Measurements from ENCODE around the gene AKT3. TPM values are rescaled to one million over a fixed set of nuclear protein-coding genes. Genes with fewer than 3 reads are reported as not detected.
A peak's percentile ranks its signal among the peaks of the same experiment; 100 is the strongest.

AKT3 gene
- total RNA-seq, 1 donor from 2014 or later: 36.2 TPM

GRCh38 chr1:243609698-243610097, 240.3 kb downstream of the AKT3 start:
- no peaks in the 10 kb centered on the region for H3K4me1 Mint-ChIP-seq
- no peak overlapping the region for H3K27ac ChIP-seq
- H3K4me1 ChIP-seq: no peaks in the 10 kb centered on the region
- H3K9me3 Mint-ChIP-seq: no peaks in the 10 kb centered on the region
- H3K36me3 Mint-ChIP-seq: peaks cover 24% of the 10 kb centered on the region
- H3K27ac Mint-ChIP-seq: no peak overlapping the region
- no peak overlapping the region for H2AFZ ChIP-seq (replicated peaks)
- no peaks in the 10 kb centered on the region for H3K27me3 Mint-ChIP-seq (ENCODE audit: insufficient read depth, low read depth)
- no peaks in the 10 kb centered on the region for H3K27me3 ChIP-seq
- H3K9ac ChIP-seq: no peak overlapping the region
- H3K4me2 ChIP-seq: no peak overlapping the region
- no peaks in the 10 kb centered on the region for H4K20me1 ChIP-seq (ENCODE audit: low read depth)
- TF ChIP-seq EZH2 (IDR thresholded peaks at IDR 0.05) (no peak), CTCF (IDR thresholded peaks at IDR 0.05) (peak; percentile 12)
- no peak overlapping the region for H3K4me3 ChIP-seq
- H3F3A ChIP-seq (ENCODE audit: low read depth): no peaks in the 10 kb centered on the region
- no peak overlapping the region for H3K4me3 Mint-ChIP-seq
- no peak for DNase-seq (ENCODE audit: low spot score)
- H3K9me3 ChIP-seq (ENCODE audit: low read depth): no peaks in the 10 kb centered on the region
- no peaks in the 10 kb centered on the region for H3K79me2 ChIP-seq (ENCODE audit: low read depth)
- no peaks in the 10 kb centered on the region for H3K36me3 ChIP-seq

GRCh38 chr1:243605604-243606003, 244.4 kb downstream of the AKT3 start:
- Histone ChIP-seq H3K9ac (no peak overlapping the region), H2AFZ (replicated peaks) (no peak overlapping the region), H3K9me3 (ENCODE audit: low read depth) (peaks cover 6% of the 10 kb centered on the region), H3K4me1 (no peaks in the 10 kb centered on the region), H3K27ac (no peak overlapping the region), H4K20me1 (ENCODE audit: low read depth) (no peaks in the 10 kb centered on the region), H3K4me2 (no peak overlapping the region), H3K36me3 (no peaks in the 10 kb centered on the region), H3K27me3 (no peaks in the 10 kb centered on the region), H3K4me3 (no peak overlapping the region), H3K79me2 (ENCODE audit: low read depth) (no peaks in the 10 kb centered on the region), H3F3A (ENCODE audit: low read depth) (no peaks in the 10 kb centered on the region)
- TF ChIP-seq EZH2 (IDR thresholded peaks at IDR 0.05) (no peak), EZH2phosphoT487 (IDR thresholded peaks at IDR 0.05) (no peak), CTCF (IDR thresholded peaks at IDR 0.05) (no peak)
- Mint-ChIP-seq H3K27ac (no peak overlapping the region), H3K36me3 (peaks cover 42% of the 10 kb centered on the region), H3K4me3 (no peak overlapping the region), H3K27me3 (ENCODE audit: insufficient read depth, low read depth) (no peaks in the 10 kb centered on the region), H3K9me3 (peaks cover 5% of the 10 kb centered on the region), H3K4me1 (no peaks in the 10 kb centered on the region)
- DNase-seq (ENCODE audit: low spot score): no peak

- no peaks in the 10 kb centered on the region for H3K27me3 ChIP-seq
- no peak for DNase-seq (ENCODE audit: low spot score)
- H3K4me1 Mint-ChIP-seq: no peaks in the 10 kb centered on the region
- no peaks in the 10 kb centered on the region for H3K36me3 ChIP-seq
- no peaks in the 10 kb centered on the region for H3F3A ChIP-seq (ENCODE audit: low read depth)
- no peak overlapping the region for H3K4me2 ChIP-seq
- no peaks in the 10 kb centered on the region for H3K27me3 Mint-ChIP-seq (ENCODE audit: insufficient read depth, low read depth)
- no peak overlapping the region for H3K4me3 Mint-ChIP-seq
- no peaks in the 10 kb centered on the region for H4K20me1 ChIP-seq (ENCODE audit: low read depth)
- H3K27ac ChIP-seq: no peak overlapping the region
- peaks cover 5% of the 10 kb centered on the region for H3K9me3 Mint-ChIP-seq
- peaks cover 6% of the 10 kb centered on the region for H3K9me3 ChIP-seq (ENCODE audit: low read depth)
- no peak overlapping the region for H3K4me3 ChIP-seq
- peaks cover 32% of the 10 kb centered on the region for H3K36me3 Mint-ChIP-seq
- no peaks in the 10 kb centered on the region for H3K4me1 ChIP-seq
- H3K27ac Mint-ChIP-seq: no peak overlapping the region
- H3K9ac ChIP-seq: no peak overlapping the region
- H2AFZ ChIP-seq (replicated peaks): no peak overlapping the region
- H3K79me2 ChIP-seq (ENCODE audit: low read depth): no peaks in the 10 kb centered on the region
- TF ChIP-seq EZH2 (IDR thresholded peaks at IDR 0.05): no peak
Measured at GRCh38 chr1:243601720-243602119, 248.3 kb downstream of the AKT3 start.

- Histone ChIP-seq H3K4me3 (no peak overlapping the region), H3K27ac (no peak overlapping the region), H3K4me2 (no peak overlapping the region), H3K79me2 (ENCODE audit: low read depth) (no peaks in the 10 kb centered on the region), H3K9me3 (ENCODE audit: low read depth) (peaks cover 6% of the 10 kb centered on the region), H3K4me1 (no peaks in the 10 kb centered on the region), H3K9ac (no peak overlapping the region), H3F3A (ENCODE audit: low read depth) (no peaks in the 10 kb centered on the region), H2AFZ (replicated peaks) (no peak overlapping the region), H3K36me3 (no peaks in the 10 kb centered on the region), H4K20me1 (ENCODE audit: low read depth) (no peaks in the 10 kb centered on the region), H3K27me3 (no peaks in the 10 kb centered on the region)
- H3K9me3 Mint-ChIP-seq: peaks cover 5% of the 10 kb centered on the region
- no peak overlapping the region for H3K4me3 Mint-ChIP-seq
- H3K4me1 Mint-ChIP-seq: no peaks in the 10 kb centered on the region
- no peak for TF ChIP-seq EZH2phosphoT487 (IDR thresholded peaks at IDR 0.05)
- TF ChIP-seq CTCF (IDR thresholded peaks at IDR 0.05): no peak
- no peak for TF ChIP-seq EZH2 (IDR thresholded peaks at IDR 0.05)
- no peak for DNase-seq (ENCODE audit: low spot score)
- no peaks in the 10 kb centered on the region for H3K27me3 Mint-ChIP-seq (ENCODE audit: insufficient read depth, low read depth)
- H3K27ac Mint-ChIP-seq: no peak overlapping the region
- H3K36me3 Mint-ChIP-seq: peaks cover 17% of the 10 kb centered on the region
Measured at GRCh38 chr1:243598433-243598832, 251.6 kb downstream of the AKT3 start.

Data from neural progenitor cell (in vitro differentiated cells).